ENCODE results near the gene PLLP.

Gene PLLP

GRCh38 chr16:57256601-57257395 is 27.7 kb downstream of the PLLP start:
- TF ChIP-seq TCF12 (IDR thresholded peaks at IDR 0.05; ENCODE audit: low read depth) (no peak), EGR1 (IDR thresholded peaks at IDR 0.05) (no peak), ZBTB7A (IDR thresholded peaks at IDR 0.05; ENCODE audit: low read depth) (no peak), RAD21 (IDR thresholded peaks at IDR 0.05; ENCODE audit: low read depth) (no peak), TEAD4 (IDR thresholded peaks at IDR 0.05) (no peak), NFIC (IDR thresholded peaks at IDR 0.05) (no peak), CEBPB (IDR thresholded peaks at IDR 0.05) (no peak), FOXM1 (IDR thresholded peaks at IDR 0.05; ENCODE audit: borderline replicate concordance, low read depth) (no peak), TAF1 (IDR thresholded peaks at IDR 0.05; ENCODE audit: low read depth) (no peak), MAX (IDR thresholded peaks at IDR 0.05) (no peak), CREB1 (IDR thresholded peaks at IDR 0.05; ENCODE audit: low read depth) (no peak), YY1 (IDR thresholded peaks at IDR 0.05; ENCODE audit: low read depth) (no peak), EP300 (IDR thresholded peaks at IDR 0.05; ENCODE audit: borderline replicate concordance) (no peak), USF1 (IDR thresholded peaks at IDR 0.05) (no peak)
- TF ChIP-seq, protein P1, sequence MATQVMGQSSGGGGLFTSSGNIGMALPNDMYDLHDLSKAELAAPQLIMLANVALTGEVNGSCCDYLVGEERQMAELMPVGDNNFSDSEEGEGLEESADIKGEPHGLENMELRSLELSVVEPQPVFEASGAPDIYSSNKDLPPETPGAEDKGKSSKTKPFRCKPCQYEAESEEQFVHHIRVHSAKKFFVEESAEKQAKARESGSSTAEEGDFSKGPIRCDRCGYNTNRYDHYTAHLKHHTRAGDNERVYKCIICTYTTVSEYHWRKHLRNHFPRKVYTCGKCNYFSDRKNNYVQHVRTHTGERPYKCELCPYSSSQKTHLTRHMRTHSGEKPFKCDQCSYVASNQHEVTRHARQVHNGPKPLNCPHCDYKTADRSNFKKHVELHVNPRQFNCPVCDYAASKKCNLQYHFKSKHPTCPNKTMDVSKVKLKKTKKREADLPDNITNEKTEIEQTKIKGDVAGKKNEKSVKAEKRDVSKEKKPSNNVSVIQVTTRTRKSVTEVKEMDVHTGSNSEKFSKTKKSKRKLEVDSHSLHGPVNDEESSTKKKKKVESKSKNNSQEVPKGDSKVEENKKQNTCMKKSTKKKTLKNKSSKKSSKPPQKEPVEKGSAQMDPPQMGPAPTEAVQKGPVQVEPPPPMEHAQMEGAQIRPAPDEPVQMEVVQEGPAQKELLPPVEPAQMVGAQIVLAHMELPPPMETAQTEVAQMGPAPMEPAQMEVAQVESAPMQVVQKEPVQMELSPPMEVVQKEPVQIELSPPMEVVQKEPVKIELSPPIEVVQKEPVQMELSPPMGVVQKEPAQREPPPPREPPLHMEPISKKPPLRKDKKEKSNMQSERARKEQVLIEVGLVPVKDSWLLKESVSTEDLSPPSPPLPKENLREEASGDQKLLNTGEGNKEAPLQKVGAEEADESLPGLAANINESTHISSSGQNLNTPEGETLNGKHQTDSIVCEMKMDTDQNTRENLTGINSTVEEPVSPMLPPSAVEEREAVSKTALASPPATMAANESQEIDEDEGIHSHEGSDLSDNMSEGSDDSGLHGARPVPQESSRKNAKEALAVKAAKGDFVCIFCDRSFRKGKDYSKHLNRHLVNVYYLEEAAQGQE (IDR thresholded peaks at IDR 0.05; ENCODE audit: low read depth), result no peak

DNA sequence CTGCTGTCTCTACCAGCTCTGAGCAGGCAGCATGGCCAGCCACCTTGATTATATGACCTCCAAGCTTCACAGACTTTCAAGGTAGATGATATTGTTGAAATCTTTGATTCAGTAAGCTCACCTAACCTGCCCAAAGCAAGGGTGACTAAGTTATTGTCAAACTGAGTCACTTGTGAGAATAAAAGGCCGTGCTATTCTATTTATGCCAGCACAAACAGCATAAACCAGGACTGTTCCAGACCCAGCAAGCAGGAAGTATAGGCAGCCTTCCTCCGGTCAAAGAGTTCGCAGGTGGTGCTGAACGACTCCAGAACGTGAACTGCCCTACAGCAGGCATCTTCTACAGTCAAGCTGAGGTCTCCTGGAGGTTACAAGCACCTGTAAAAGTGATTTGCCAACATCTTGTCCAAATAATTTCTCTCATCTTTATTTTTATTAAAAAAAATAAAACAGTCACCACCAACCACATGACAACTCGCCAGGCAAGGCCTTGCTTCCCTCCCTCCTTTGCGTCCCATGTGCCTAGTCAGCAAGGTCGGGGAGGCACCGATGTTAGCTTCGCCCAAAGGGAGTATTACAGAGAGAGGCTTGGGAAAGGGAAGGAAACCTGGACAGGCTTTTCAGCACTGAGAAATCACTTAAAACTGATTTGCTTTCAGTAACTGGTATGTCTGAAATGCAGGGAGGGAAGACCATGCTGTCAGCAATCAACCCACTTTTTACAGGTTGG is 28.6 kb downstream of the PLLP start:
- TF ChIP-seq NFIC (IDR thresholded peaks at IDR 0.05) (no peak), TAF1 (IDR thresholded peaks at IDR 0.05; ENCODE audit: low read depth) (no peak), ZBTB7A (IDR thresholded peaks at IDR 0.05; ENCODE audit: low read depth) (no peak), TEAD4 (IDR thresholded peaks at IDR 0.05) (no peak), FOXM1 (IDR thresholded peaks at IDR 0.05; ENCODE audit: borderline replicate concordance, low read depth) (no peak), EP300 (IDR thresholded peaks at IDR 0.05; ENCODE audit: borderline replicate concordance) (no peak), CEBPB (IDR thresholded peaks at IDR 0.05) (no peak), MAX (IDR thresholded peaks at IDR 0.05) (no peak), YY1 (IDR thresholded peaks at IDR 0.05; ENCODE audit: low read depth) (no peak), RAD21 (IDR thresholded peaks at IDR 0.05; ENCODE audit: low read depth) (no peak), USF1 (IDR thresholded peaks at IDR 0.05) (no peak), CREB1 (IDR thresholded peaks at IDR 0.05; ENCODE audit: low read depth) (no peak), EGR1 (IDR thresholded peaks at IDR 0.05) (no peak), TCF12 (IDR thresholded peaks at IDR 0.05; ENCODE audit: low read depth) (no peak)
- TF ChIP-seq, protein P1 (IDR thresholded peaks at IDR 0.05; ENCODE audit: low read depth), result no peak

- TF ChIP-seq EP300 (IDR thresholded peaks at IDR 0.05; ENCODE audit: borderline replicate concordance) (no peak), EGR1 (IDR thresholded peaks at IDR 0.05) (no peak)
- TF ChIP-seq, protein P1 (IDR thresholded peaks at IDR 0.05; ENCODE audit: low read depth), result no peak
Measured at GRCh38 chr16:57253466-57253865, 31.0 kb downstream of the PLLP start.

Measured in Ishikawa (cell line).